Caco-2 (cell line): ENCODE data around the gene AGAP2. TPM values are rescaled to one million over a fixed set of nuclear protein-coding genes. Genes with fewer than 3 reads are reported as not detected.

Experiments used
- BruUV-seq: library from RNA; stranded (reverse); fragments of 400-500 nt; replicated peaks from 2 replicates; lab custom pipeline; 2021; lab: Mats Ljungman, UMichigan
- CTCF ChIA-PET: fragments of 300-600 bp; sonication (Branson Sonifier 250); formaldehyde crosslinking; loops from one replicate; lab custom pipeline; 2022; ENCODE audit warnings: antibody characterized with exemption; lab: Charles Lee
- POLR2A ChIA-PET: fragments of 300-600 bp; sonication (Branson Sonifier 250); formaldehyde crosslinking; loops from one replicate; lab custom pipeline; 2022; ENCODE audit warnings: antibody characterized with exemption; lab: Charles Lee
- DNase-seq, 2 experiments: peaks; one replicate each; pipeline versions ENCODE4 v3.0.0 to v3.0.0-alpha.2; 2020 to 2022
- H3K27me3 ChIP-seq: replicated peaks from 2 replicates; pipeline ENCODE4 v1.6.0; 2011; ENCODE audit warnings: low read length; ENCODE audit not compliant: control insufficient read depth, insufficient read depth
- H3K36me3 ChIP-seq: 2 replicates; pipeline ENCODE4 v1.5.1; 2011; ENCODE audit warnings: low read length; ENCODE audit not compliant: control insufficient read depth, insufficient read depth
- H3K4me1 ChIP-seq: fragments of 250-450 bp; sonication (Bioruptor Pico); 2 replicates; pipeline ENCODE4 v1.5.1; 2020; ENCODE audit warnings: mild to moderate bottlenecking
- H3K4me3 ChIP-seq: 2 replicates; pipeline ENCODE4 v1.5.1; 2011; ENCODE audit warnings: low read depth, mild to moderate bottlenecking, control low read depth, low read length
- H3K9me3 ChIP-seq: fragments of 250-450 bp; sonication (Bioruptor Pico); 2 replicates; pipeline ENCODE4 v1.5.1; 2020; ENCODE audit warnings: mild to moderate bottlenecking, moderate library complexity
- H3K27ac Mint-ChIP-seq: one replicate; pipeline ENCODE4 v1.8.0; 2022; ENCODE audit warnings: mixed read lengths; ENCODE audit not compliant: unreplicated experiment
- H3K27me3 Mint-ChIP-seq: one replicate; pipeline ENCODE4 v1.8.0; 2022; ENCODE audit warnings: mixed read lengths; ENCODE audit not compliant: insufficient read depth, unreplicated experiment
- H3K36me3 Mint-ChIP-seq: one replicate; pipeline ENCODE4 v1.8.0; 2022; ENCODE audit warnings: mild to moderate bottlenecking, mixed read lengths; ENCODE audit not compliant: insufficient read depth, unreplicated experiment
- H3K4me1 Mint-ChIP-seq: one replicate; pipeline ENCODE4 v1.8.0; 2022; ENCODE audit warnings: low read depth, mixed read lengths; ENCODE audit not compliant: unreplicated experiment
- H3K4me3 Mint-ChIP-seq: one replicate; pipeline ENCODE4 v1.8.0; 2022; ENCODE audit warnings: mild to moderate bottlenecking, moderate library complexity, mixed read lengths; ENCODE audit not compliant: unreplicated experiment
- H3K9me3 Mint-ChIP-seq: one replicate; pipeline ENCODE4 v1.8.0; 2022; ENCODE audit warnings: mixed read lengths; ENCODE audit not compliant: unreplicated experiment
- CTCF ChIP-seq, 2 experiments: fragments of 200-600 bp in 1 of 2; IDR thresholded peaks; 1 replicate in 1 of 2; 2 replicates in 1 of 2; pipeline versions ENCODE4 v1.5.1 to v1.8.0; 2011 to 2022; ENCODE audit warnings: antibody characterized with exemption in 1 of 2, control low read depth in 1 of 2, inconsistent platforms in 1 of 2, low read depth in 1 of 2, low read length in 1 of 2, mild to moderate bottlenecking in 1 of 2, moderate library complexity in 1 of 2; ENCODE audit not compliant: insufficient read depth in 1 of 2, severe bottlenecking in 1 of 2, unreplicated experiment in 1 of 2
- intact Hi-C: fragments of 100-400 bp; cut with micrococcal nuclease; formaldehyde crosslinking; loops from one replicate; pipeline ENCODE4 v1.10.0; 2022; ENCODE audit not compliant: unreplicated experiment
- total RNA-seq: library from RNA; stranded (reverse); gene quantifications from 2 replicates; pipeline ENCODE4 v1.2.3, GENCODE V29; 2022

Gene AGAP2
- total RNA-seq, 1 experiment from 2014 or later = 0.09 TPM

- no peak overlapping the region for H3K4me3 ChIP-seq
- Mint-ChIP-seq H3K27ac (no peak overlapping the region), H3K4me3 (no peak overlapping the region), H3K9me3 (no peaks in the 10 kb centered on the region), H3K27me3 (no peaks in the 10 kb centered on the region), H3K4me1 (peaks cover 14% of the 10 kb centered on the region), H3K36me3 (peaks cover 28% of the 10 kb centered on the region)
- no peak for TF ChIP-seq CTCF (IDR thresholded peaks at IDR 0.05; ENCODE audit: insufficient read depth in 1 of 2, low read depth in 1 of 2, low read length in 1 of 2, severe bottlenecking in 1 of 2, unreplicated experiment in 1 of 2)
- ChIA-PET CTCF (no interaction called here), POLR2A (no interaction called here)
- H3K9me3 ChIP-seq = no peaks in the 10 kb centered on the region
- H3K36me3 ChIP-seq = peaks cover 3% of the 10 kb centered on the region
- intact Hi-C loops = loop anchor here (2.0 kb wide), 1 partner anchor 15 kb away; the partner anchor contains the start of gene CDK4
- no TSS peak for BruUV-seq
- H3K27me3 ChIP-seq = no peaks in the 10 kb centered on the region
- peaks cover 13% of the 10 kb centered on the region; the same call in 1 of the 2 replicates for H3K4me1 ChIP-seq
- DNase-seq = no peak
Observed at GRCh38 chr12:57767876-57768275, 29.3 kb upstream of the AGAP2 start.

DNA sequence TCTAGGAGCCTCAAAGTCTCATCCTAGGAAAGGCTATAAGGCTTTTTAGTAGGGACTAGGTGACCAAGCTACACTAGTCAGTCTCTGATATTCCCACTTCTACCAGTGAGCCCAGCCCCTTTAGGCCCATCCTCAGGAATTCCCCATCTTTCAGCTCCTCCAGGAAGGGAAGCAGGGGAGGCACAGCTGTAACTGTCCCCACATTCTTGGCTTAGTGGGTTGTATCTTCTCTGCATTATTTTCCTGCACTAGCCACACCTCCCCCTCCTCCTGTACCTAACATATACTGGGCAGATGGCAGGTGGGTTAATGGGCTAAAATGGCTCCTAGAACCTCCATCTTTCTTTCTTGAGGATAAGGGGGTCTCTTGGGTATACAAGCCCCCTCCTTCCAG lies 28.8 kb upstream of the AGAP2 start:
- BruUV-seq = no TSS peak
- Histone ChIP-seq H3K9me3 (no peaks in the 10 kb centered on the region), H3K4me1 (peaks cover 13% of the 10 kb centered on the region; the same call in 1 of the 2 replicates), H3K27me3 (no peaks in the 10 kb centered on the region), H3K36me3 (peaks cover 3% of the 10 kb centered on the region), H3K4me3 (no peak overlapping the region)
- no peak for TF ChIP-seq CTCF (IDR thresholded peaks at IDR 0.05; ENCODE audit: insufficient read depth in 1 of 2, low read depth in 1 of 2, low read length in 1 of 2, severe bottlenecking in 1 of 2, unreplicated experiment in 1 of 2)
- Mint-ChIP-seq H3K36me3 (peaks cover 28% of the 10 kb centered on the region), H3K27ac (no peak overlapping the region), H3K4me1 (peaks cover 14% of the 10 kb centered on the region), H3K27me3 (no peaks in the 10 kb centered on the region), H3K9me3 (no peaks in the 10 kb centered on the region), H3K4me3 (peak overlapping the region; percentile 90)
- no peak for DNase-seq
- ChIA-PET CTCF (interaction anchor here (0.6 to 1.6 kb wide), 2 partner anchors 11 to 24 kb away, joined by 3 to 8 read pairs; no protein-coding TSS in a partner anchor), POLR2A (no interaction called here)
- intact Hi-C loops = loop anchor here (2.0 kb wide), 1 partner anchor 15 kb away; the partner anchor contains the start of gene CDK4

GRCh38 chr12:57766464-57767304 lies 28.1 kb upstream of the AGAP2 start, which contains the start of gene CYP27B1:
Gene CYP27B1, minus strand, starts transcription at chr12:57767078. Its CDS starts 37 bp downstream, at chr12:57767041.
- ChIA-PET CTCF (interaction anchor here (0.6 to 1.6 kb wide), 2 partner anchors 10 to 24 kb away, joined by 3 to 8 read pairs; no protein-coding TSS in a partner anchor), POLR2A (no interaction called here)
- DNase-seq = peak in 1 of 2 experiments; percentile 42
- Mint-ChIP-seq H3K9me3 (no peaks in the 10 kb centered on the region), H3K4me1 (peaks cover 14% of the 10 kb centered on the region), H3K27me3 (no peaks in the 10 kb centered on the region), H3K4me3 (peak within 1 kb of the TSS; percentile 90), H3K36me3 (peaks cover 22% of the 10 kb centered on the region), H3K27ac (peak within 1 kb of the TSS; percentile 54)
- peaks cover 3% of the 10 kb centered on the region for H3K36me3 ChIP-seq
- peak within 1 kb of the TSS; percentile 57 for H3K4me3 ChIP-seq
- intact Hi-C loops = loop anchor here (2.0 kb wide), 1 partner anchor 14 kb away; the partner anchor contains the start of gene CDK4
- no peak for TF ChIP-seq CTCF (IDR thresholded peaks at IDR 0.05; ENCODE audit: insufficient read depth in 1 of 2, low read depth in 1 of 2, low read length in 1 of 2, severe bottlenecking in 1 of 2, unreplicated experiment in 1 of 2)
- peaks cover 13% of the 10 kb centered on the region; the same call in 1 of the 2 replicates for H3K4me1 ChIP-seq
- no peaks in the 10 kb centered on the region for H3K9me3 ChIP-seq
- no peaks in the 10 kb centered on the region for H3K27me3 ChIP-seq
- BruUV-seq = no TSS peak
